A673 (cell line): ENCODE data around the gene SEC22C. TPM values are rescaled to one million over a fixed set of nuclear protein-coding genes. Genes with fewer than 3 reads are reported as not detected.

Experiments
- BruUV-seq: library from RNA; stranded (reverse); fragments of 400-500 nt; replicated peaks from 2 replicates; lab custom pipeline; 2021; lab: Mats Ljungman, UMichigan
- CTCF ChIA-PET: fragments of 300-600 bp; sonication (Branson Sonifier 250); formaldehyde crosslinking; loops from one replicate; lab custom pipeline; 2022; ENCODE audit warnings: antibody characterized with exemption; lab: Charles Lee
- POLR2A ChIA-PET: fragments of 300-600 bp; sonication (Branson Sonifier 250); formaldehyde crosslinking; loops from one replicate; lab custom pipeline; 2022; ENCODE audit warnings: antibody characterized with exemption; ENCODE audit not compliant: low non-redundant PET; lab: Charles Lee
- DNase-seq: peaks from one replicate; pipeline ENCODE4 v3.0.0-alpha.2; 2015; ENCODE audit warnings: low spot score
- H3K27ac ChIP-seq: fragments of 200-600 bp; sonication (generic); 2 replicates; pipeline ENCODE4 v1.5.1; 2016; ENCODE audit warnings: mixed run types, low read depth, mild to moderate bottlenecking, mixed read lengths, antibody characterized with exemption, low read length; ENCODE audit not compliant: poor library complexity, severe bottlenecking
- H3K27me3 ChIP-seq: fragments of 200-600 bp; sonication (generic); replicated peaks from 2 replicates; pipeline ENCODE4 v1.6.1; 2017; ENCODE audit warnings: mixed run types, low read depth, mild to moderate bottlenecking, mixed read lengths, antibody characterized with exemption, low read length; ENCODE audit not compliant: insufficient read depth, poor library complexity
- H3K36me3 ChIP-seq: fragments of 200-600 bp; sonication (generic); 2 replicates; pipeline ENCODE4 v1.6.1; 2016; ENCODE audit warnings: mixed run types, mild to moderate bottlenecking, mixed read lengths, antibody characterized with exemption, low read length; ENCODE audit not compliant: insufficient read depth, poor library complexity, severe bottlenecking
- H3K4me1 ChIP-seq: fragments of 200-600 bp; sonication (generic); 2 replicates; pipeline ENCODE4 v1.6.1; 2017; ENCODE audit warnings: mixed run types, mild to moderate bottlenecking, mixed read lengths, antibody characterized with exemption, low read length; ENCODE audit not compliant: insufficient read depth, poor library complexity, severe bottlenecking
- H3K4me3 ChIP-seq: fragments of 200-600 bp; sonication (generic); 2 replicates; pipeline ENCODE4 v1.5.1; 2016; ENCODE audit warnings: low read depth, mixed run types, mild to moderate bottlenecking, mixed read lengths, low read length; ENCODE audit not compliant: poor library complexity, severe bottlenecking
- H3K9me3 ChIP-seq: fragments of 200-600 bp; sonication (generic); 2 replicates; pipeline ENCODE4 v1.6.1; 2016; ENCODE audit warnings: mixed run types, low read depth, mild to moderate bottlenecking, mixed read lengths, antibody characterized with exemption, low read length; ENCODE audit not compliant: poor library complexity, severe bottlenecking
- CTCF ChIP-seq: fragments of 300-800, 200-600 bp; sonication (generic); conservative IDR thresholded peaks from 2 replicates; pipeline ENCODE4 v1.5.1; 2017; ENCODE audit warnings: low read depth, mild to moderate bottlenecking, antibody characterized with exemption, low read length, moderate library complexity, mixed read lengths
- EZH2 ChIP-seq: fragments of 200-600 bp; sonication (generic); IDR thresholded peaks from 2 replicates; pipeline ENCODE4 v1.6.1; 2017; ENCODE audit warnings: borderline replicate concordance, low read depth, mild to moderate bottlenecking, mixed read lengths, antibody characterized with exemption, low read length; ENCODE audit not compliant: poor library complexity, severe bottlenecking
- intact Hi-C: fragments of 100-400 bp; cut with micrococcal nuclease; formaldehyde crosslinking; loops from one replicate; pipeline ENCODE4 v1.10.0; 2022; ENCODE audit not compliant: unreplicated experiment
- total RNA-seq: library from RNA; stranded (reverse); gene quantifications from 2 replicates; pipeline ENCODE4 v1.2.3, GENCODE V29; 2021

SEC22C gene
- total RNA-seq, 1 experiment from 2014 or later = 28.9 TPM

GRCh38 chr3:42504334-42505127 is 77.2 kb downstream of the SEC22C start:
- CTCF ChIA-PET = no interaction called here
- no TSS peak for BruUV-seq
- Histone ChIP-seq H3K27ac (no peak overlapping the region), H3K4me1 (no peaks in the 10 kb centered on the region), H3K9me3 (no peaks in the 10 kb centered on the region), H3K27me3 (peaks cover 3% of the 10 kb centered on the region), H3K4me3 (no peak overlapping the region), H3K36me3 (no peaks in the 10 kb centered on the region)
- TF ChIP-seq EZH2 = no peak
- TF ChIP-seq CTCF = no peak
- intact Hi-C loops = loop anchor here (5.0 kb wide), 1 partner anchor 33 kb away; no protein-coding TSS in a partner anchor
- POLR2A ChIA-PET = no interaction called here
- DNase-seq = no peak

- BruUV-seq = no TSS peak
- ChIA-PET POLR2A (no interaction called here), CTCF (no interaction called here)
- Histone ChIP-seq H3K9me3 (no peaks in the 10 kb centered on the region), H3K4me3 (no peak overlapping the region), H3K27ac (no peak overlapping the region), H3K36me3 (no peaks in the 10 kb centered on the region), H3K27me3 (peaks cover 3% of the 10 kb centered on the region), H3K4me1 (no peaks in the 10 kb centered on the region)
- TF ChIP-seq CTCF = no peak
- no peak for TF ChIP-seq EZH2
- intact Hi-C loops = loop anchor here (5.0 kb wide), 1 partner anchor 33 kb away; no protein-coding TSS in a partner anchor
- DNase-seq = no peak
Measured at GRCh38 chr3:42503957-42504333, 77.8 kb downstream of the SEC22C start.

GRCh38 chr3:42503251-42503924 is 78.4 kb downstream of the SEC22C start:
- BruUV-seq = no TSS peak
- Histone ChIP-seq H3K36me3 (no peaks in the 10 kb centered on the region), H3K27me3 (peaks cover 3% of the 10 kb centered on the region), H3K4me3 (no peak overlapping the region), H3K9me3 (no peaks in the 10 kb centered on the region), H3K27ac (no peak overlapping the region), H3K4me1 (no peaks in the 10 kb centered on the region)
- TF ChIP-seq EZH2 (no peak), CTCF (no peak)
- ChIA-PET POLR2A (no interaction called here), CTCF (no interaction called here)
- intact Hi-C loops = loop anchor here (5.0 kb wide), 1 partner anchor 34 kb away; no protein-coding TSS in a partner anchor
- DNase-seq = no peak
